Nucleus accumbens (tissue), 56 donors: Measurements from ENCODE around the gene MIEF1.

ENCODE experiments used
- DNase-seq, 56 donors: peaks; one replicate each; lab custom pipeline; 2025; lab: John Stamatoyannopoulos, UW

The MIEF1 gene

GRCh38 chr22:39502109-39502788 lies at the start of gene MIEF1:
TSS of gene MIEF1 (plus strand) at chr22:39502290. CDS start at chr22:39511295, 9,005 bp downstream.
- peak; percentile 54 to 99 (median 96) for DNase-seq

DNA sequence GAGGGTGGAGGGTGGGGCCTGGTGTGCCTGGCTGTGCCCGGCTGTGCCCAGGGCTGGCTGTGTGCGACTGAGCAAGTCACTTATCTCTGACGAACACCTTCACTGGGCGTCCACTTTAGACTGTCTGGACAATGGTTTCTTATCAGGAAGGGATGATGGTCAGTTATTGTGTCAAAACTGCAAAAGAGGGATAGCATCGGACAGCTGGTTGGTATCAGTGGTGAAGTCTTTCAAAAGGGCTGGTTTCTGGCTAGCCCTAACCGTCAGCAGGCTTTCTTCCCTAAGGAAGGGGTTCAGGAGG lies 49.4 kb upstream of the MIEF1 start:
- no peak for DNase-seq

DNA sequence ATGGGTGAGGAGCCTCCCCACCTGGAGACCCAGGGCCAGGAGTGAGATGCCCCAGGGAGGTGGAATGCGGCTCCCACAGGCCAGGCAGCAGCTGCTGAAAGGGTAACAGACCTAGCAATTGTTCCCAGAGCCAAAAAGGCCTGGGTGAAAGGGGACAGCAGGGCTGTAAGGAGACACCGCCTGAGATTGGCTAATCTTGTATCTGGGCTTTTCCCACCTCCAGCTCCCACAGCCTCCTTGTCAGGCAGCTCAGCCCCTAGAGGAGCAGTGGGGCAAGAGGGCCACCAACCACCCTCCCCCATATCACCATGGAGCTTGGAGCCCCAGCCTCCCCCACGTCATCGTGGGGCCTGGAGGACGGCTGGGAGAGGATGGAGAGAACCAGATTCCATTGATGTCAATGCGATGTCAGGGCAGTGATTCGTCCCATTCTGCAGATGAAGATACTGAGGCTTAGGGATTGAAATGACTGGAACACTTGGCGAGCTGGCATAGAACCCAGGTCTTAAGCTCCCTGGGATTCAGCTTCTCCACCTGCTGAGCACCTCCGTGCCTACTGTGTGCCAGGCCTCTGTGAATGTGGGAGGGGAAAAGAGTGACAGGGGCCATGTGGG lies 48.2 kb upstream of the MIEF1 start:
- no peak for DNase-seq

- DNase-seq: no peak
These were observed 47.7 kb upstream of the MIEF1 start for GRCh38 chr22:39454385-39454871.

DNA sequence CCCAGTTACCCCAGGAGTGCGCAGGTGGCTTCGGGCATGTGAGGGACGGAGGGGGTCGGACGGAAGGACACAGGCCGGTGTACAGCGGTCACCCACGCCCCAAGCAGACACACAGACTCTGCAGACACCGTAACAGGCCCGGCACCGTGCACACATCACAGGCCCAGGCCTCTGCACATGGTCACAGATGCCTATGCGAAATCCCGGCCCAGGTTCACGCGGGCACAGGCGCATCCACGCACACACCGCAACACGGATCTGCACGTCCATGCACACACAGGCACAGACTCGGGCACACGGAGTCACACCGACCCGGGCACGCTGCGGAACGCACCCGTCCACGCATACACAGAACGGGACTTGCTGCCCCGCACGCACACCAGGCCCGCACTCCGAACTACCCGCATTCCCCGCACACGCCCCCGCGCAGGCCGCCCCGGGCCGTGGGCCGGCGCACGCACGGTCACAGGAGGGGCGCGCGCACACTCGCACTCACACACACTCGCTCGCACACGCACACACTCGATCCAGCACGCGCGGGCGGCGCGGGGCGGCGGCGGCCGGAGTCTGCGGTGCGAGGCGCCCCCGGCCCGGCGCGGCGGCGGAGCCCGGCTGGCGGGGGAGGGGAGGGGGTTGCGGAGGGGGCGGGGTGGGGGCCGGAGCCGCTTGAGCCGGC lies 45.4 kb upstream of the MIEF1 start, which contains the start of gene MGAT3:
MGAT3 (plus strand) TSS at position 491 of the 676 bp plus-strand sequence. CDS start 30,336 bp downstream, outside the sequence.
- peak in 13 of 56 donors; percentile 21 to 60 (median 35) for DNase-seq

- no peak for DNase-seq
These were observed 44.9 kb upstream of the MIEF1 start for GRCh38 chr22:39457198-39457555.

GRCh38 chr22:39457556-39458443 lies 44.3 kb upstream of the MIEF1 start:
- DNase-seq: peak in 34 of 56 donors; percentile 20 to 77 (median 45)

DNA sequence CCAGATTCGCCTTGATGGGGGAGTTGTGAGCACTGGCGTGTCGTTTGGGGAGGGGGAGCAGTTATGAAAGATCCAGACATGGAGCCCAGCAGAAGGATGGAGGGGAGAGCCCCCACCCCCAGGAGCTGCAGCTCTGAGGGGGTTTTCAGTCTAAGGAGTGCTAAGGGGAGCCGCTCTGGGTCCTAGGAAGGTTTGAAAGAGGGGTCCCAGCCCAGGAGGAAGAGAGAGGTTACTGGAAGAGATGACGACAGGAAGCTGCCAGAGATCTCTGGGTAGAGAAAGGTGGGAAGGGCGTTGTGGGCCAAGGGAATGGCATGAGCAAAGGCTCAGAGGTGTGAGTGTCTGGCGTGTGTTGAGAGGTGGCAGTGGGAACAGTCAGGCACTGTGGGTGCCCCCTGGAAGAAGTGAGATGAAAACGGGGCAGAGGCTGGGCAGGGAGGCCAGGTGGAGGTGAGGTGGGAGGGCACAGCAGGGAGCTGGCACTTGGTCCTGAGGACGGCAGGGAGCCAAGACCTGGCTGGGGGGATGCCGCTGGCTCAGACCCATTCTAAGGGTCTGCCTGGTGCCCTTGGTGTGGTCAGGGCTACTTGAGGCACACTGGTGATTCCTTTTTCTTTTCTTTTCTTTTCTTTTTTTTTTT lies 43.5 kb upstream of the MIEF1 start:
- no peak for DNase-seq

GRCh38 chr22:39459681-39460080 lies 42.4 kb upstream of the MIEF1 start:
- DNase-seq: no peak

DNA sequence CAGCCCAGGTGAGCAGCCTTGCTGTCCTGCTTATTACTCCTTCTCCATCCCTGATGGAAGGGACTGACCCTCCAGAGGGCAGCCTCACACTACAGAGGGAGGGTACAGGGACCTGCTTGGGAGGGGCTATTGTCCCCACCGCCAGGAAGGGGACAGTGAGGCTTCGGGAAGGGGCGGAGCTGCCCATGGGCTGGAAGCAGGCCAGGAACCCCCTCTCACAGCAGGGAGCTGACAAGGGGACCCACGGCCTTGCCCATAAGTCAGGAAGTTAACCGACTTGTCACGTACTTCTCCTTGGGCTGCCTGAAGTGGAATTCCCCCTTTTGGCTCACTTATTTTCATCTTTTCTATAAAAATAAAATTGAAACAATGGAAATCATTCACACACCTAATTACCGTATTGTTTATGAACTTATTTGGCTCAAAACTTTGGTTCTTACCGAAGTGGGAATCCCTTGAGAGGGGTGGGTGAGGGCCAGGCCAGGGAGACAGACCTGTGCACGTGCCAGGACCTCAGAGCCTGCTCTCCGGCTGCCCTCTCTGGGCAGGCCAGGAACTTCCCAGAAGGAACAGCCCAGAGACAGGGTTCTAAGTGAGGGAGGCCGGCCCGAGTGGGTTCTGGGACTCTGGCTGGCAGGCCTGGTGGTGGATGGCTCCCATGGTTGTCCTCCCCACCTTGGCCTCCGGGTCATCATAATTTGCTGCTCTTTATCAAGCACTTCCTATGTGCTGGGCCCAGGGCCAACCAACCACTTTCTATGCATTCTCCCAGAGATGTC lies 39.5 kb upstream of the MIEF1 start:
- DNase-seq: peak in 8 of 56 donors; percentile 18 to 55 (median 38)

- no peak for DNase-seq
These were observed 38.8 kb upstream of the MIEF1 start for GRCh38 chr22:39463277-39463676.

DNA sequence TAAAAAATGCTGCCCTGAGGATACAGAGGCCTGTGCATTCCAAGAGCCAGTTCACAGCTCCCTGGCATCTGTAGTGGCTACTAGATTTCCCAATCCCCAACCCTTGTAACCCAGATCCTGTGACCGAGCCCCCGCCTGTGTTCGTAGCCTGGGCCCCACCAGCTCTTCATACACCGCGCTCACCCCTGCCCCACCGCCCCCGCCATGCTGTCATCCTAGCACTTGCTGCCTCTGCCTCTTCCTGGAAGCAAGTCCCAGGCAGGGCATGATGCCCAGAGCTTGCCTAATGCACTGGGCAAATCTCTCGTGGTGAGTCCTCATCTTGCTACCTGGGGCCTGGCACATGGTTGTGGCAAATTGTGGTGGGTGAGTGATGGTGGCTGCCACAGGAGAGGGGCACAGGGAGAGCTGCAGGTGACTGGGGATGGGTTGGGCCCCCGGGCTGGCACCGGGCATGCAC lies 38.1 kb upstream of the MIEF1 start:
- DNase-seq: peak in 49 of 56 donors; percentile 21 to 87 (median 63)

- peak in 2 of 56 donors; percentile 33 to 42 for DNase-seq
These were observed 35.7 kb upstream of the MIEF1 start for GRCh38 chr22:39466228-39467006.

DNA sequence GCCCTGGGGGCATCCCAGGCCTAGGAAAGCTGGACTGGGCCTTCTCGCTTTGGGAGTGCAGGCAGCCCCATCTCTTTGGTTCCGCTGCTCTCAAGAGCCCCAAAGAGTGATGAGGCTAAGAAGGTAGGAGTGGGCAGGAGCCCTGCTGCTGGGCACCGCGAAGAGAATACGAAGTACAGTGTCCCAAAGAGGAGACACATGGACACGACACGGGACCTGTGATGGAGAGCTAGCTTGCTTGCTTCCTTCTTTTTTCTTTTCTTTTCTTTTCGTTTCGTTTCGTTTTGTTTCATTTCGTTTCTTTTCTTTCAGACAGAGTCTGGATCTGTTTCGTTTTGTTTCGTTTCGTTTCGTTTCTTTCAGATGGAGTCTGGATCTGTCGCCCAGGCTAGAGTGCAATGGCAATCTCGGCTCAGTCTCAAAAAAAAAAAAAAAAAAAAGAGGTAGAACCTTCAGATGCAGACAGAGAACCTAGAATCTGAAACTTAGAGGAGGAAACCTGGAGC lies 34.6 kb upstream of the MIEF1 start:
- DNase-seq: peak in 1 of 56 donors; percentile 14

- peak in 2 of 56 donors; percentile 32 to 60 for DNase-seq
These were observed 33.4 kb upstream of the MIEF1 start for GRCh38 chr22:39468487-39469325.

DNA sequence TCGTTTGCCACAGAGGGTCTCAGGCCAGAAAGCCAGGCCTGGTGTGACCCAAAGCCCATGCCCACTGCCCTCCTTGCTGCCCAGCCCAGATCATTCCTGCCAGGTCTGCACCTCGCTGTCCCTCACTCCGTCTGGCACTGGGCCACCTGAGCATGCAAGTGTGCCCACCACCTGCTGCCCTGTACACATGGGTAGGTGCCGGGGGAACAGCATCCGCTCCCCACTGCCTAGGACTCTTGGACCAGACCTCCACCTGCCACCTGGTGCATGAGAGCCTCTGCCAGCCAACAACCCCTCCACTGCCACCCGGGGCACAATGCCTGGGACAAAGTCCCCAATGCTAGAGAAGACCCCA lies 32.8 kb upstream of the MIEF1 start:
- DNase-seq: peak in 3 of 56 donors; percentile 53 to 62 (median 54)
